HEK293 (cell line): ENCODE data around the gene PUS7.

Experiments used
- CTCF ChIA-PET: fragments of 350-600 bp; formaldehyde crosslinking; extraction: SDS; loops from one replicate; lab custom pipeline; 2021; ENCODE audit warnings: antibody characterized with exemption; lab: Yijun Ruan, JAX
- POLR2A ChIA-PET: fragments of 300-600 bp; formaldehyde crosslinking; extraction: SDS; loops from one replicate; lab custom pipeline; 2020; ENCODE audit warnings: antibody characterized with exemption, inconsistent platforms; lab: Yijun Ruan, JAX
- H3K27ac ChIP-seq: fragments of 200-500 bp; sonication (Bioruptor generic); 2 replicates; pipeline ENCODE4 v1.5.1; 2014; ENCODE audit warnings: low read depth, low read length, control low read depth, inconsistent platforms; ENCODE audit errors: extremely low read depth
- H3K36me3 ChIP-seq, 2 experiments: fragments of 200-500 bp in 1 of 2; sonication (Bioruptor generic) in 1 of 2; 1 replicate in 1 of 2; 2 replicates in 1 of 2; pipeline ENCODE4 v1.5.1; 2014 to 2017; ENCODE audit warnings: inconsistent platforms in 2 of 2, low read length in 2 of 2; ENCODE audit not compliant: control insufficient read depth in 2 of 2, insufficient read depth in 1 of 2
- H3K4me1 ChIP-seq: fragments of 200-500 bp; sonication (Bioruptor generic); 2 replicates; pipeline ENCODE4 v1.5.1; 2014; ENCODE audit warnings: mild to moderate bottlenecking, low read length, inconsistent platforms; ENCODE audit not compliant: control insufficient read depth, insufficient read depth
- H3K4me3 ChIP-seq: 2 replicates; pipeline ENCODE4 v1.5.1; 2011; ENCODE audit warnings: low read depth, mild to moderate bottlenecking, control low read depth, low read length, moderate library complexity
- H3K9me3 ChIP-seq: fragments of 200-500 bp; sonication (Bioruptor generic); 2 replicates; pipeline ENCODE4 v1.5.1; 2014; ENCODE audit warnings: low read depth, low read length, inconsistent platforms; ENCODE audit not compliant: control insufficient read depth, insufficient read depth
- GLIS2 ChIP-seq: fragments of 450-650 bp; formaldehyde crosslinking; IDR thresholded peaks from 2 replicates; pipeline ENCODE4 v1.5.1; 2016; ENCODE audit warnings: missing biosample characterization, missing genetic modification characterization
- OSR2 ChIP-seq: fragments of 450-650 bp; formaldehyde crosslinking; IDR thresholded peaks from 2 replicates; pipeline ENCODE4 v1.5.1; 2016; ENCODE audit warnings: missing biosample characterization, missing genetic modification characterization
- SCRT1 ChIP-seq: fragments of 450-650 bp; formaldehyde crosslinking; IDR thresholded peaks from 2 replicates; pipeline ENCODE4 v1.5.1; 2016; ENCODE audit warnings: missing biosample characterization, missing genetic modification characterization, borderline replicate concordance
- ZNF112 ChIP-seq: fragments of 450-650 bp; formaldehyde crosslinking; IDR thresholded peaks from 2 replicates; pipeline ENCODE4 v1.5.0; 2017; ENCODE audit warnings: missing biosample characterization, missing genetic modification characterization
- ZNF184 ChIP-seq: fragments of 450-650 bp; IDR thresholded peaks from 2 replicates; pipeline ENCODE4 v1.5.1; 2018; ENCODE audit warnings: missing biosample characterization, mild to moderate bottlenecking, missing genetic modification characterization
- ZNF19 ChIP-seq: fragments of 450-650 bp; formaldehyde crosslinking; IDR thresholded peaks from 2 replicates; pipeline ENCODE4; 2016; ENCODE audit warnings: missing biosample characterization, missing genetic modification characterization, low read depth
- ZNF202 ChIP-seq: fragments of 450-650 bp; formaldehyde crosslinking; IDR thresholded peaks from 2 replicates; pipeline ENCODE4 v1.5.1; 2016; ENCODE audit warnings: missing biosample characterization, missing genetic modification characterization, borderline replicate concordance
- ZNF214 ChIP-seq: fragments of 450-650 bp; formaldehyde crosslinking; IDR thresholded peaks from 2 replicates; pipeline ENCODE4 v1.5.1; 2017; ENCODE audit warnings: missing biosample characterization, mild to moderate bottlenecking, missing genetic modification characterization, borderline replicate concordance
- ZNF248 ChIP-seq: fragments of 450-650 bp; formaldehyde crosslinking; IDR thresholded peaks from 2 replicates; pipeline ENCODE4 v1.5.1; 2017; ENCODE audit warnings: missing biosample characterization, missing genetic modification characterization
- ZNF302 ChIP-seq: fragments of 450-650 bp; formaldehyde crosslinking; IDR thresholded peaks from 2 replicates; pipeline ENCODE4 v1.5.1; 2016; ENCODE audit warnings: missing biosample characterization, missing genetic modification characterization, low read depth
- ZNF324 ChIP-seq: fragments of 450-650 bp; formaldehyde crosslinking; IDR thresholded peaks from 2 replicates; pipeline ENCODE4 v1.5.1; 2016; ENCODE audit warnings: missing biosample characterization, missing genetic modification characterization
- ZNF37A ChIP-seq: fragments of 450-650 bp; IDR thresholded peaks from 2 replicates; pipeline ENCODE4 v1.5.1; 2018; ENCODE audit warnings: missing biosample characterization, missing genetic modification characterization
- ZNF394 ChIP-seq: fragments of 450-650 bp; formaldehyde crosslinking; IDR thresholded peaks from 2 replicates; pipeline ENCODE4 v1.5.1; 2016; ENCODE audit warnings: missing biosample characterization, missing genetic modification characterization, mild to moderate bottlenecking, moderate library complexity, borderline replicate concordance
- ZNF416 ChIP-seq: fragments of 450-650 bp; formaldehyde crosslinking; IDR thresholded peaks from 2 replicates; pipeline ENCODE4 v1.5.1; 2016; ENCODE audit warnings: missing biosample characterization, missing genetic modification characterization
- ZNF473 ChIP-seq: fragments of 450-650 bp; formaldehyde crosslinking; IDR thresholded peaks from 2 replicates; pipeline ENCODE4 v1.5.1; 2017; ENCODE audit warnings: missing biosample characterization, missing genetic modification characterization
- ZNF544 ChIP-seq: fragments of 450-650 bp; formaldehyde crosslinking; IDR thresholded peaks from 2 replicates; pipeline ENCODE4 v1.5.0; 2017; ENCODE audit warnings: missing biosample characterization, missing genetic modification characterization
- ZNF623 ChIP-seq: fragments of 450-650 bp; formaldehyde crosslinking; IDR thresholded peaks from 2 replicates; pipeline ENCODE4 v1.5.1; 2016; ENCODE audit warnings: missing biosample characterization, missing genetic modification characterization
- ZNF626 ChIP-seq: fragments of 450-650 bp; sonication (Bioruptor Pico); formaldehyde crosslinking; IDR thresholded peaks from 2 replicates; pipeline ENCODE4 v1.5.1; 2018; ENCODE audit warnings: missing biosample characterization, missing genetic modification characterization, inconsistent platforms
- ZNF843 ChIP-seq: fragments of 450-650 bp; formaldehyde crosslinking; IDR thresholded peaks from 2 replicates; pipeline ENCODE4 v1.5.1; 2016; ENCODE audit warnings: missing biosample characterization, missing genetic modification characterization
- TF ChIP-seq, protein P1 (sequence below): fragments of 450-650 bp; formaldehyde crosslinking; optimal IDR thresholded peaks from 2 replicates; pipeline ENCODE3; 2016; ENCODE audit warnings: missing biosample characterization, mild to moderate bottlenecking, missing genetic modification characterization
- TF ChIP-seq, protein P2 (sequence below): fragments of 450-650 bp; formaldehyde crosslinking; conservative IDR thresholded peaks from 2 replicates; pipeline ENCODE4 v1.5.1; 2016; ENCODE audit warnings: low read depth, missing biosample characterization, missing genetic modification characterization
- TF ChIP-seq, protein P3 (sequence below): fragments of 450-650 bp; formaldehyde crosslinking; IDR thresholded peaks from 2 replicates; pipeline ENCODE4 v1.5.1; 2016; ENCODE audit warnings: missing biosample characterization, missing genetic modification characterization
- TF ChIP-seq, protein P4 (sequence below): fragments of 450-650 bp; formaldehyde crosslinking; IDR thresholded peaks from 2 replicates; pipeline ENCODE4 v1.5.1; 2017; ENCODE audit warnings: missing biosample characterization, missing genetic modification characterization
- TF ChIP-seq, protein P5 (sequence below): fragments of 450-650 bp; formaldehyde crosslinking; IDR thresholded peaks from 2 replicates; pipeline ENCODE4 v1.5.1; 2016; ENCODE audit warnings: missing biosample characterization, missing genetic modification characterization
- TF ChIP-seq, protein P6 (sequence below): fragments of 450-650 bp; formaldehyde crosslinking; IDR thresholded peaks from 2 replicates; pipeline ENCODE4 v1.5.1; 2016; ENCODE audit warnings: missing biosample characterization, missing genetic modification characterization

The PUS7 gene

DNA sequence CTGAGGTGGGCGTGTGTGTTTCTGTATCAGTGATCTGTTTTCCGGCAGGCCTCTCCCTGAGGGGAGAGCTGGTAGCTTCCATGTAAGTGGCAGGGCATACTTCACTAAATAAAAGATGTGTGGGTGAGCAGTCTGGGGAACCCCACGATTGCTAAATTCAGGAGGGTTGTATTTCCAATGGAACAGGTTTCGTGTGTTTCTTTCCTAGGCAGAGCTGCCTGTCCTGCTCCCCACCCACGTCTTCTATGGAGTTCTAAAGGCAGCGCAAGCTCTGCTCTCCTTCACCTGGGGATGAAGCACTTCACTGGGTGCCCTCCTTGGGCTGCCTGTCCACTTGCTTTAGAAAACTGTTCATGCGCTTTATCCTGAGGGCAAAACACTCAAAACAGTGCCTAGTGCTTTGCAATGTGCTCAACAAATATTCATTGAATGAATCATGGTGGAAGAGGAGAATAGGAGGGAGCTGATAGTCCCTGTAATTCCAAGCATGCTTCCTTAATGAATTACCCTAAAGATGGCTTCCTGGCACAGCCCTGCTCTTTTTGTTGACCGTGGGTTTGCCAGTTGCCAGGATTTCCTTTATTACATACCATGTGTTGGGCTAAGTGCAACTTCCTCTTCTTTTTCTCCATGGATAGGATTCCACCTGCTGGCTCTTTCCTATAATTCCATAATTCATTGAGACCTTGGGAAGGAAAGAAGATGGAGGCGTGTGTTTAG is 82.7 kb downstream of the PUS7 start:
- ChIA-PET POLR2A (no interaction called here), CTCF (interaction anchor here (0.6 to 1.0 kb wide), 3 partner anchors 9 to 106 kb away, joined by 3 to 5 read pairs (median 3); no protein-coding TSS in a partner anchor)
- no peak overlapping the region for H3K27ac ChIP-seq
- no peak overlapping the region for H3K4me3 ChIP-seq
- no peaks in the 10 kb centered on the region for H3K4me1 ChIP-seq
- TF ChIP-seq ZNF19 (no peak), ZNF184 (tag by site-specific recombination) (no peak), ZNF416 (no peak), ZNF302 (tag by site-specific recombination) (no peak), ZNF202 (no peak), ZNF37A (tag by site-specific recombination) (no peak), ZNF112 (no peak), SCRT1 (tag by site-specific recombination) (no peak), ZNF394 (tag by site-specific recombination) (no peak), OSR2 (tag by site-specific recombination) (no peak), ZNF843 (tag by site-specific recombination) (no peak), ZNF324 (tag by site-specific recombination) (no peak), ZNF473 (no peak), ZNF623 (tag by site-specific recombination) (no peak), GLIS2 (tag by site-specific recombination) (no peak), ZNF214 (no peak), ZNF626 (tag by site-specific recombination) (no peak)
- TF ChIP-seq, protein P1, sequence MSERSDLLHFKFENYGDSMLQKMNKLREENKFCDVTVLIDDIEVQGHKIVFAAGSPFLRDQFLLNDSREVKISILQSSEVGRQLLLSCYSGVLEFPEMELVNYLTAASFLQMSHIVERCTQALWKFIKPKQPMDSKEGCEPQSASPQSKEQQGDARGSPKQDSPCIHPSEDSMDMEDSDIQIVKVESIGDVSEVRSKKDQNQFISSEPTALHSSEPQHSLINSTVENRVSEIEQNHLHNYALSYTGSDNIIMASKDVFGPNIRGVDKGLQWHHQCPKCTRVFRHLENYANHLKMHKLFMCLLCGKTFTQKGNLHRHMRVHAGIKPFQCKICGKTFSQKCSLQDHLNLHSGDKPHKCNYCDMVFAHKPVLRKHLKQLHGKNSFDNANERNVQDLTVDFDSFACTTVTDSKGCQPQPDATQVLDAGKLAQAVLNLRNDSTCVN (tag by site-specific recombination), result no peak
- TF ChIP-seq, protein P2, sequence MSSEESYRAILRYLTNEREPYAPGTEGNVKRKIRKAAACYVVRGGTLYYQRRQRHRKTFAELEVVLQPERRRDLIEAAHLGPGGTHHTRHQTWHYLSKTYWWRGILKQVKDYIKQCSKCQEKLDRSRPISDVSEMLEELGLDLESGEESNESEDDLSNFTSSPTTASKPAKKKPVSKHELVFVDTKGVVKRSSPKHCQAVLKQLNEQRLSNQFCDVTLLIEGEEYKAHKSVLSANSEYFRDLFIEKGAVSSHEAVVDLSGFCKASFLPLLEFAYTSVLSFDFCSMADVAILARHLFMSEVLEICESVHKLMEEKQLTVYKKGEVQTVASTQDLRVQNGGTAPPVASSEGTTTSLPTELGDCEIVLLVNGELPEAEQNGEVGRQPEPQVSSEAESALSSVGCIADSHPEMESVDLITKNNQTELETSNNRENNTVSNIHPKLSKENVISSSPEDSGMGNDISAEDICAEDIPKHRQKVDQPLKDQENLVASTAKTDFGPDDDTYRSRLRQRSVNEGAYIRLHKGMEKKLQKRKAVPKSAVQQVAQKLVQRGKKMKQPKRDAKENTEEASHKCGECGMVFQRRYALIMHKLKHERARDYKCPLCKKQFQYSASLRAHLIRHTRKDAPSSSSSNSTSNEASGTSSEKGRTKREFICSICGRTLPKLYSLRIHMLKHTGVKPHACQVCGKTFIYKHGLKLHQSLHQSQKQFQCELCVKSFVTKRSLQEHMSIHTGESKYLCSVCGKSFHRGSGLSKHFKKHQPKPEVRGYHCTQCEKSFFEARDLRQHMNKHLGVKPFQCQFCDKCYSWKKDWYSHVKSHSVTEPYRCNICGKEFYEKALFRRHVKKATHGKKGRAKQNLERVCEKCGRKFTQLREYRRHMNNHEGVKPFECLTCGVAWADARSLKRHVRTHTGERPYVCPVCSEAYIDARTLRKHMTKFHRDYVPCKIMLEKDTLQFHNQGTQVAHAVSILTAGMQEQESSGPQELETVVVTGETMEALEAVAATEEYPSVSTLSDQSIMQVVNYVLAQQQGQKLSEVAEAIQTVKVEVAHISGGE (tag by site-specific recombination), result no peak
- TF ChIP-seq, protein P3, sequence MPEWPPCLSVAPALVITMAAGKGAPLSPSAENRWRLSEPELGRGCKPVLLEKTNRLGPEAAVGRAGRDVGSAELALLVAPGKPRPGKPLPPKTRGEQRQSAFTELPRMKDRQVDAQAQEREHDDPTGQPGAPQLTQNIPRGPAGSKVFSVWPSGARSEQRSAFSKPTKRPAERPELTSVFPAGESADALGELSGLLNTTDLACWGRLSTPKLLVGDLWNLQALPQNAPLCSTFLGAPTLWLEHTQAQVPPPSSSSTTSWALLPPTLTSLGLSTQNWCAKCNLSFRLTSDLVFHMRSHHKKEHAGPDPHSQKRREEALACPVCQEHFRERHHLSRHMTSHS (tag by site-specific recombination), result no peak
- no peaks in the 10 kb centered on the region for H3K9me3 ChIP-seq
- no peaks in the 10 kb centered on the region for H3K36me3 ChIP-seq

DNA sequence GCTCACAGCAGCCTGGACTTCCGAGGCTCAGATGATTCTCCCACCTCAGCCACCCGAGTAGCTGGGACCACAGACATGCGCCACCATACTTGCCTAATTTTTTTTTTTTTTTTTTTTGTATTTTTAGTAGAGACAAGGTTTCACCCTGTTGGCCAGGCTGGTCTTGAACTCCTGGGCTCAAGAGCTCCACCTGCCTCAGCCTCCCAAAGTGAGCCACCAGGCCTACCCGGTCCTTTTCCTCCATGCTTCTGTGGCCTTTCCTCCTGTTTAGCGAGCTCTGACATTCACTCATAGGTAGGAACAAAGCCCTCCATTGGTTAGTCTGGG is 83.3 kb downstream of the PUS7 start:
- POLR2A ChIA-PET, result no interaction called here
- no peak overlapping the region for H3K4me3 ChIP-seq
- TF ChIP-seq ZNF184 (tag by site-specific recombination) (no peak), OSR2 (tag by site-specific recombination) (no peak), ZNF248 (tag by site-specific recombination) (no peak), ZNF544 (tag by site-specific recombination) (no peak)
- TF ChIP-seq, protein P4, sequence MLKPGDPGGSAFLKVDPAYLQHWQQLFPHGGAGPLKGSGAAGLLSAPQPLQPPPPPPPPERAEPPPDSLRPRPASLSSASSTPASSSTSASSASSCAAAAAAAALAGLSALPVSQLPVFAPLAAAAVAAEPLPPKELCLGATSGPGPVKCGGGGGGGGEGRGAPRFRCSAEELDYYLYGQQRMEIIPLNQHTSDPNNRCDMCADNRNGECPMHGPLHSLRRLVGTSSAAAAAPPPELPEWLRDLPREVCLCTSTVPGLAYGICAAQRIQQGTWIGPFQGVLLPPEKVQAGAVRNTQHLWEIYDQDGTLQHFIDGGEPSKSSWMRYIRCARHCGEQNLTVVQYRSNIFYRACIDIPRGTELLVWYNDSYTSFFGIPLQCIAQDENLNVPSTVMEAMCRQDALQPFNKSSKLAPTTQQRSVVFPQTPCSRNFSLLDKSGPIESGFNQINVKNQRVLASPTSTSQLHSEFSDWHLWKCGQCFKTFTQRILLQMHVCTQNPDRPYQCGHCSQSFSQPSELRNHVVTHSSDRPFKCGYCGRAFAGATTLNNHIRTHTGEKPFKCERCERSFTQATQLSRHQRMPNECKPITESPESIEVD, result no peak
- TF ChIP-seq, protein P5, sequence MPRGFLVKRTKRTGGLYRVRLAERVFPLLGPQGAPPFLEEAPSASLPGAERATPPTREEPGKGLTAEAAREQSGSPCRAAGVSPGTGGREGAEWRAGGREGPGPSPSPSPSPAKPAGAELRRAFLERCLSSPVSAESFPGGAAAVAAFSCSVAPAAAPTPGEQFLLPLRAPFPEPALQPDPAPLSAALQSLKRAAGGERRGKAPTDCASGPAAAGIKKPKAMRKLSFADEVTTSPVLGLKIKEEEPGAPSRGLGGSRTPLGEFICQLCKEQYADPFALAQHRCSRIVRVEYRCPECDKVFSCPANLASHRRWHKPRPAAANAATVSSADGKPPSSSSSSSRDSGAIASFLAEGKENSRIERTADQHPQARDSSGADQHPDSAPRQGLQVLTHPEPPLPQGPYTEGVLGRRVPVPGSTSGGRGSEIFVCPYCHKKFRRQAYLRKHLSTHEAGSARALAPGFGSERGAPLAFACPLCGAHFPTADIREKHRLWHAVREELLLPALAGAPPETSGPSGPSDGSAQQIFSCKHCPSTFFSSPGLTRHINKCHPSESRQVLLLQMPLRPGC (tag by site-specific recombination), result no peak
- TF ChIP-seq, protein P6, sequence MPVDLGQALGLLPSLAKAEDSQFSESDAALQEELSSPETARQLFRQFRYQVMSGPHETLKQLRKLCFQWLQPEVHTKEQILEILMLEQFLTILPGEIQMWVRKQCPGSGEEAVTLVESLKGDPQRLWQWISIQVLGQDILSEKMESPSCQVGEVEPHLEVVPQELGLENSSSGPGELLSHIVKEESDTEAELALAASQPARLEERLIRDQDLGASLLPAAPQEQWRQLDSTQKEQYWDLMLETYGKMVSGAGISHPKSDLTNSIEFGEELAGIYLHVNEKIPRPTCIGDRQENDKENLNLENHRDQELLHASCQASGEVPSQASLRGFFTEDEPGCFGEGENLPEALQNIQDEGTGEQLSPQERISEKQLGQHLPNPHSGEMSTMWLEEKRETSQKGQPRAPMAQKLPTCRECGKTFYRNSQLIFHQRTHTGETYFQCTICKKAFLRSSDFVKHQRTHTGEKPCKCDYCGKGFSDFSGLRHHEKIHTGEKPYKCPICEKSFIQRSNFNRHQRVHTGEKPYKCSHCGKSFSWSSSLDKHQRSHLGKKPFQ (tag by site-specific recombination), result peak; percentile 57; the same call in 1 of the 2 replicates
- TF ChIP-seq, all 188 proteins: peak for 1
- no peaks in the 10 kb centered on the region for H3K9me3 ChIP-seq
- CTCF ChIA-PET, result interaction anchor here (1.0 kb wide), 1 partner anchor 9 kb away, joined by 3 read pairs; no protein-coding TSS in a partner anchor
- H3K4me1 ChIP-seq, result no peaks in the 10 kb centered on the region
- no peak overlapping the region for H3K27ac ChIP-seq
- no peaks in the 10 kb centered on the region for H3K36me3 ChIP-seq
